T1000 (cell line): ENCODE measurements around the gene CDK14.
"Not testable (repeated sequence)": the region's sequence is repeated elsewhere in the genome, so short reads cannot be mapped to it uniquely, and the experiment has no call there.

Experiments used
- DNase-seq: peaks from one replicate; lab custom pipeline; 2025; ENCODE audit warnings: mixed read lengths; lab: John Stamatoyannopoulos, UW

The CDK14 gene

GRCh38 chr7:90720984-90721760, 125.1 kb downstream of the CDK14 start:
- DNase-seq: no peak

- no peak for DNase-seq
Measured at GRCh38 chr7:90721869-90722431, 125.8 kb downstream of the CDK14 start.

DNA sequence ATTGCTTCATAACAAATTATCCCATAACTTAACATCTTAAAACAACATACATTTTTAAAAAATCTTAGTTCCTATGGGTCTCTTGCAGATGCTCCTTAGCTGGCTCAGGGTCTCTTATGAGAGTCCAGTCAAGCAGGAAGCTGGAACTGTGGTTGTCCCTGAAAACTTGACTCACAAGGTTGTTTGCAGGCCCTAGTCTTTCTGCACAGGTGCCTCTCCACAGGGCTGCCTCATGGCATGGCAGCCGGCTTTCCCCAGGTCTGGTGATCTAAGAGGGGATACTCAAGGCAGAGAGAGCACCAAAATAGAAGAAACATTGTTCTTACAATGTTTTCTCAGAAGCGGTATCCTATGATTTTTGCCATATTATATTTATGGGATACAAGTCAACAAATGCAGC, 127.1 kb downstream of the CDK14 start:
- DNase-seq: no peak

DNA sequence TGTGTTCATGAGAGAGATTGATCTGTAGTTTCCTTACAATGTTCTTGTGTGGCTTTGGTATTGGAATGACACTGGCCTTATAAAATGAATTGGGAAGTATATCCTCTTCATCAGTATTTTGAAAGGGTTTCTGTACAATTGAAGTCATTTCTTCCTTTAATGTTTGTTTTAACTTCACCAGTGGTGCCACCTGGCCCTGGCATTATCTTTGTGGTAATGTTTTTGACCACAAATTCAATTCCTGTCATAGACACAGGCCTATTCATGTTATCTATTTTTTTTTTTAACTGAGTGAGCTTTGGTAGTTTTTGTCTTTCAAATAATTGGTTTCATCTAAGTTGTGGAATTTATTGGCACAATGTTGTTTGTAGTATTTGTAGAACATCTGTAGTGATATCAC, 127.7 kb downstream of the CDK14 start:
- DNase-seq: no peak

- no peak for DNase-seq
Measured at GRCh38 chr7:90726120-90726519, 130.0 kb downstream of the CDK14 start.

DNA sequence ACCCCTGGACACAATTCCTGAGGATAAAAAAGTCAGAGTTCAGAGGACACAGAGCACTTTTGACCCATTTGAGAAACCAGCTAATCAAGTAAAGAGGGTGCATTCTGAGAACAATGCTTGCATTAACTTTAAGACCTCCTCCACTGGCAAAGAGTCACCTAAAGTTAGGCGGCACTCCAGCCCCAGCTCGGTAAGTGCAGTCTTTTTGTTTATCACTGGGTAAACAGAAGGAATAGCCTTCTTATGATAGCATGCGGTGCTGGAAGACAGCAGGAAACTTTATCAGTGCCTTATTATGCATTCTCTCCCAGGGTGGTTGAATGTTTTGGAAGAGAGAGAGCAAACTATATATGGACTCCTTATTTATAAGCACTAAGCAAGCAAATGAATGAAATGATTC, 130.5 kb downstream of the CDK14 start:
- DNase-seq: no peak

- DNase-seq: no peak
Measured at GRCh38 chr7:90727412-90727811, 131.3 kb downstream of the CDK14 start.

- no peak for DNase-seq
Measured at GRCh38 chr7:90728568-90728967, 132.4 kb downstream of the CDK14 start.

DNA sequence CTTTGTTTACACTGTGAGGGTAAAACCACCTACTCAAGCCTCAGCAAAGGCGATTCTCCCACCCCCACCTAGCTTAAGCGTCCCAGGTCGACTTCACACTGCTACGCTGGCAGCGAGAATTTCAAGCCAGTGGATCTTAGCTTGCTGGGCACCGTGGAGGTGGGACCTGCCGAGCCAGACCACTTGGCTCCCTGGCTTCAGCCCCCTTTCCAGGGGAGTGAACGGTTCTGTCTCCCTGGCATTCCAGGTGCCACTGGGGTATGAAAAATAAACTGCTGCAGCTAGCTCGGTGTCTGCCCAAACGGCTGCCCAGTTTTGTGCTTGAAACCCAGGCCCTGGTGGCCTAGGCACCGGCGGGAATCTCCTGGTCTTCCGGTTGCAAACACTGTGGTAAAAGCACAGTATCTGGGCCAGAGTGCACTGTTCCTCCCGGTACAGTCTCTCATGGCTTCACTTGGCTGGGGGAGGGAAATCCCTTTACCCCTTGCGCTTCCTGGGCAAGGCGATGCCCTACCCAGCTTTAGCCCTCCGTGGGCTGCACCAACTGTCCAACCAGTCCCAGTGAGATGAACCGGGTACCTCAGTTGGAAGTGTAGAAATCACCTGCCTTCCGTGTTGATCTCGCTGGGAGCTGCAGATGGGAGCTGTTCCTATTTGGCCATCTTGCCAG, 139.6 kb downstream of the CDK14 start:
- DNase-seq: not testable (repeated sequence)

- DNase-seq: no peak
Measured at GRCh38 chr7:90736316-90736715, 140.2 kb downstream of the CDK14 start.

DNA sequence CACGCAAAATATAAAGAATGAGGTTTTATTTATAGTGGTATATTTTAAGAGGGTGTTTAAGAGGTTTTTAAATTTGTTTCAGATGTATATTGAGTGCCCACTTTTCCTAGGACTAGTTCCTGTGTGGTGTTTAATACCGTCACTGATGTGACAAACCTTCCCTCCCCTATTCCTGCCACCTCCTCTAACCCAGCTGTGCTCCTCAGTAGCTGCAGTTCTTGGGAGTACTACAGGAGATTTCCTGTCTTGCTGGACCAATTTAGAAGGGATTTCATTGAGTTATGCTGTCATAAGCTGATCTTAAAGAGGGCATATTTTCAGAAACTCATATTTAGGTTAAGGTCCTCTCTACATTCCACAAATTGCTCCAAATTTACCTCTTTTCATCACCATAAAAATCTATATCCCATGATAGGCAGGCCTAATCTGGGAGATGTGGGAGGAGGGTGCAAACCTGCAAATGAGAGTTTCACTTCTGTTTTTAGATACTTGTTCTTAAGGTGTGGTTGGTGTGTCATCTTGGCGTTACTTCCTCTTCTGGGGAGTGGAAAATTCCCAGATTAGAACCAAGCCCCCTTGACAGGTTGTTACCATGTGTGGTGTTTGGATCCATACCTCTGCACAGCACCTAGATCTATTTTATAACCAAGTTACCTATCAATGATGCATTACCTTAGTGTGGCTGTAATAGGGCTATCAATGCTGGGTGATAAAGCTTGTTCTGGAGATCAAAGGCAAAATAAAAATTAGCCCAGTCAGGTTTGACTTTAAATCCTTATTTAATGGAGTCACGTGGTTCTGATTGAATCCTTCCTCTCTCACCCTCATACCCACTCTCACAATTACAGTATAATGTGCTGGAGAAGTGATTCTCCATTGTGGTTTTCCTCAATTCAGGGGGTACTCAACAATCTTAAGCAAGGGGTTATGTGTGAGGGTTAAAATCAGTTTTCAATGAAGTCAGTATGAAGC, 141.1 kb downstream of the CDK14 start:
- no peak for DNase-seq

DNA sequence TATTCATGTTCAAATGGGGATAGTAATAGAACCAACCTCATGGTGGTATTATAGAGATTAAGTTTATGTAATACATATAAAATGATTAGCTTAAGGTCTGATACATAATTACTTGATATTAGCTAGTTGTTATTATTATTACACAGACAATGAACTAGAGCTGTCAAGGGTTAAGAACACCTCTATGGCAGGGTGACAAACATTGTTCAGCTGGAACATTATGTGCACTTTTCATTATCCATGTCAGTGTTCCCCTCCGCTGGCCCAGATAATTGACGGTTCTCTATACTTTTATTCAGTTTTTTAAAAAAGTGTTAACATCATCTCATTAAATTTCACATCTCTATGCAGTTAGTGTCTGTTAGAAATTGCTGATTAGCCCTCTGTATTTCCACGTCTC, 142.1 kb downstream of the CDK14 start:
- DNase-seq: no peak

DNA sequence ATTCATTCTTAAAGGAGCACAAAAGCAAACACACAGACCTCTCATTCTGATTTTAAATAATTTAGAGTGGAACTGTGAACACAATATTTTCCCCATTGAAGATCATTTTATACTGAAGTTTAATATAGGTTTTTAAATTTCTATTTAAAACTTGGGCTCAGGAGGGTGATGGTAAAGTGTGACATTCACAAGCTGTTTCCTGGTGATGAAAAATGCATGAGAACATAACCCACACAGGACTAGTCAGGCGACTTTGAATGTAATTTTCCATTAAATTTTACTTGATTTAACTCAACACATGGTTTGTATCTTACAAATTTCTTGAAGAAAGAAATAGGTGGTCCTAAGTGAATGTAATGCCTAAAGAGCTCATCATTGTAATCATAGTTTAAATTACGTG, 143.6 kb downstream of the CDK14 start:
- no peak for DNase-seq

DNA sequence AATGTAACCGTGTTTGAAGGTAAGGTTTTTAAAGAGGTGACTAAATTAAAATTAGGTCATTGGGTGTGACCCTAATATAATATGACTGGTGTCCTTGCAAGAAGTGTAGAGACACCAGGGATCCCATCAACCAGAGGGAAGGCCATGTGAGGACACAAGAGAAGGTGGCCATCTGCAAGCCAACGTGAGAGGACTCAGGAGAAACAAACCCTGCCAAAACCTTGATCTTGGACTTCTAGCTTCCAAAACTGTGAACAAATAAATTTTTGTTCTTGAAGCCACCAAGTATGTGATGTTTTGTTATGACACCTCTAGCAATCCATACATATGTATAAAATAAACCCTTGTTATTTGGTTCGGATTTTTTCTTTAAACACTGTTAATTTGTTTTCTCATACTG, 144.3 kb downstream of the CDK14 start:
- DNase-seq: no peak

DNA sequence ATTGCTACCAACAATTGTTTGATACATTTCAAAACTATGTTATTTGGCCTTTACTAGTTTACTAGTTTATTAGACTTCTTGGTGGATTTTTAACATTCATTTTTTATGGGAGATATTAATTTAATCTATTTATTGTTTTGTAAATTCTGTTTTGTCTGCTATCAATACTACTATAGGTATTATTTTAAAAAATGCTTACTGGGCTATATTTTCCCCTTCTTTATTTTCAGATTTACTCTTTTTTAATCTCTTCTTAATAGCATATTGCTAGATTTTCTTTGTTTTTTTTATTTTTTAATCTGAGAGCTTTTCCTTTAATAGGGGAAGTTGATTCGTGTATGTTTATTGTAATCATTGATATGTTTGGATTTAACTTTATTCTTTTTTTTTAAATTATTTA, 147.5 kb downstream of the CDK14 start:
- DNase-seq: no peak

DNA sequence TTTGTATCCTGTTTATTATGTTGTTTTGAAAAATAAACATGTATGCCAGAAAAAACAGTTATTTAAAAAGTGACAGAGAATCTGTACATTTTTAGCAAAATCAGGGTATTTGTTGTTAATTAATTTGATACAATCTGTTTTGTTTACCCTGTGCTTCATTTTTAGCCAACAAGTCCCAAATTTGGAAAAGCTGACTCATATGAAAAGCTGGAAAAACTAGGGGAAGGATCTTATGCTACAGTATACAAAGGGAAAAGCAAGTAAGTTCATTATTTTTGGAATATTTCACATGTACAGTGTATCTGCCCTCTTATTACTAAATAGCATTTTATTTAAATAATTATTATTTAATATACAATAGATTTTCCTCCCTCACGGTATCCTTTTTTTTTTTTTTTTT, 151.4 kb downstream of the CDK14 start:
- DNase-seq: no peak

DNA sequence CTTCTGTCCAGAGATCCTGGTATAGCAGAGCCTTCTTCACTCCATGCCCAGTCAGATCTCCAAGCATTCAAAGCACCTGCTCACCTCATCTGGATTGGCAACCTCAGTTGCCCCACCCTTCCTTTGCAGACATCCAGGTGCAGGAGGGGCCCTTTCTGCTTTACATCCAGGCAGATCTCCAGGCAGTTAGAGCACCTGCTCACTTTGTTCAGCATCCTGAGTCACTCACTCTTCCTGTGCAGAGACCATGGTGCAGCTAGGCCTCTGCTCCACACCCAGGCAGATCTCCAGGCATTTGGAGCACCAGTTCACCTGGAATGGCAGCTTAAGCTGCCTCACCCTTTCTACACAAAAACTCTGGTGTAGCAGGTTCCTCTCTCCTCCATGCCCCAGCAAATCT, 153.1 kb downstream of the CDK14 start:
- DNase-seq: no peak

GRCh38 chr7:90749774-90750173, 153.7 kb downstream of the CDK14 start:
- DNase-seq: no peak

GRCh38 chr7:90751595-90751994, 155.5 kb downstream of the CDK14 start:
- DNase-seq: no peak

- DNase-seq: no peak
Measured at GRCh38 chr7:90752051-90752450, 155.9 kb downstream of the CDK14 start.

GRCh38 chr7:90755041-90755440, 158.9 kb downstream of the CDK14 start:
- no peak for DNase-seq

GRCh38 chr7:90756366-90756765, 160.2 kb downstream of the CDK14 start:
- no peak for DNase-seq
